OCI-LY3 (cell line): ENCODE measurements around the gene HNRNPUL2.

Experiments
- CTCF ChIP-seq: fragments of 200-600, 300-600 bp; sonication (generic); IDR thresholded peaks from 2 replicates; pipeline ENCODE4 v1.5.1; 2014; ENCODE audit warnings: antibody characterized with exemption, low read length, low read depth
- EZH2phosphoT487 ChIP-seq: fragments of 200-600 bp; shearing (Covaris generic); IDR thresholded peaks from 2 replicates; pipeline ENCODE4 v1.6.1; 2018; ENCODE audit warnings: antibody characterized with exemption, mixed run types, low read depth

GRCh38 chr11:62678770-62679696, 48.2 kb downstream of the HNRNPUL2 start, which contains the start of gene UBXN1:
- TF ChIP-seq CTCF (no peak), EZH2phosphoT487 (no peak)
